Stimulated activated CD4-positive, alpha-beta T cell treated with anti-CD3 and anti-CD28 coated beads, TNF-alpha, amount 100 ng/mL, for 24 hours (primary cell): ENCODE data around the gene SULT1C4.
"Not testable (repeated sequence)": the region's sequence is repeated elsewhere in the genome, so short reads cannot be mapped to it uniquely, and the experiment has no call there.

ENCODE experiments used
- DNase-seq, 3 experiments: peaks; one replicate each; pipeline ENCODE4 v3.0.0-alpha.2; 2020; ENCODE audit warnings: low read depth in 3 of 3

The SULT1C4 gene

DNA sequence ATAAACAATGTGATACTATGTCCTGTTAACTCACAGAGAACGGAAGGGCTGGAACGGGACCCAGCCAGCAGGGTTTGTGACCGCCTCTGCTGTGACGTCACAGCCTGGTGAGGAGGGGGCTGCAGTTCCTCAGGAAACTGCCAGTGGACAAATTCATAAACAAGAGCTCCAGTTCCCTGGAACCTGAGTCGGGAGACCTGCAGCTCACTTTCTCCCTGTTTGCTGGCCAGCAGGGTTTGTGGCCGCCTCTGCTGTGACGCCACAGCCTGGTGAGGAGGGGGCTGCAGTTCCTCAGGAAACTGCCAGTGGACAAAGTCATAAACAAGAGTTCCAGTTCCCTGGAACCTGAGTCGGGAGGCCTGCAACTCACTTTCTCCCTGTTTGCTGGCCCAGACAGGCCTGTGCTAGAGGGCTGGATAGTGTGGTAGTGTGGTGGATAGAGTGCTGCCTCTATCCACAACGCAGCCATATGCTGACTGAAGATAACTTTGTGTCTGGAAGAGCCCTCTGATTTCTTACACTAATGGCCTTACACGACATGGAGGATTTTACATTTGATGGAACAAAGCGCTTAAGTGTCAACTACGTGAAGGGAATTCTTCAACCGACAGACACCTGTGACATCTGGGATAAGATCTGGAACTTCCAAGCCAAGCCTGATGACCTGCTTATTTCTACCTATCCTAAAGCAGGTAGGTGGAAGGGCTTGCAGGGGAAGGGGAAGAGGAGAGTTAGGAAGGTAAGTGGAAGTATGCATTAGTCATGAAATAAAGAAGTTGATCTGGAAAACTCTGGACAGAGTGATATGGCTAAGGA is at the start of gene SULT1C4:
Gene SULT1C4 (plus strand): TSS at position 140 of the 816 bp plus-strand sequence. CDS start 384 bp downstream, at position 524.
- DNase-seq: no peak

DNA sequence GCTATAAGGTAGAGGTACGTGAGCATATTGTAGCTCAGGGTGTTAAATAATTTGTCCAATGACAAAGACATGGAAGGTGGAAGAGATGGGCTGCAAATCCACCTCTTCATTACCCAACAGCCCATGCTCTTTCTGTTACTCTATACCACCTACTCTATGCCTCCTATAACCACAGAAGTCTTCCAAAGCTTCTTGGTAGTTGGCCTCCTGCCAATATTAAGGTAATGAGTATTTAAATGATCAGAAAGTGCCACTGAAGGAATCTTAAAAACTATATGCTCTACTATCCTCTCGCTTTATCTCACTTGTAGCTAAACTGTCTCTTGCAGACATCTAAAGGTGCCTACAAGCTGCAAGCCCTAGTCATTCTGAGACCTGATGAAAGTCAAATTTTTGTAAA is 48.0 kb upstream of the SULT1C4 start:
- no peak for DNase-seq

DNA sequence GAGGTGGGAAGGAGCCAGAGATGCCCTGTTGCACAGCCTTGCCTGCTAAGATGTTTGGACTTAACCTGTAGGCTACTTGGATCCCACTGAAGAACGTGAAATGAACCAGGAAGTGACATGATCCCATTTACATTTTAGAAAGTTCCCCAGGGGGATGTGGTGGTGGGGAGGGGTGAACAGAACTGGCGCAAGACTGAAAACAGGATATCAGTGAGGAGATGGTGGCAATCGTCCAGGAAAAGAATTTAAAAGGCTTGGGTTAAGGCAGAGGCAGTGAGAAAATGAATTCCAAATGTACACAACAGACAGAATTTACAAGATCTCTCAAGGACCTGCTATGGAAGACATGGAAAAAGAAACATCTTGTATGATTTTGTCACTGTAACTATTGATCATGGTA is 46.8 kb upstream of the SULT1C4 start:
- no peak for DNase-seq

DNA sequence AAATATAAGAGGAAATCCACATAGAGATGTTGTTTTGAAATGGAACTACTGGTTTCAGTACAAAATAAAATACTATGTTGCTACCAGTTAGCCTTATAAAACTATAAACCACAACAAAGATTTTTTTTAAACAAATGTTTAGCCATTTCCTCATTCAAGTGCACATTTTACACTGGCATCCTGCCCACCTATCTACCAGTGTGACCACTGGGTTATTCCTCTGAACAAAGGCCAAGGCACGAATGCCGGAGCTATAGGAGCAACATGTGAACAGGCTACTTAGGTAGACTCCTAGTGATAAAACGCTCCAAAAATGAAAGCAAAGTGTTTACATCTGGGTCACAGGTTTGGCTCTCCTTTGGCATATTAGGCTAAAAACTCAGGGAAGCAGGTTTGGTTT is 31.8 kb upstream of the SULT1C4 start:
- DNase-seq: no peak

DNA sequence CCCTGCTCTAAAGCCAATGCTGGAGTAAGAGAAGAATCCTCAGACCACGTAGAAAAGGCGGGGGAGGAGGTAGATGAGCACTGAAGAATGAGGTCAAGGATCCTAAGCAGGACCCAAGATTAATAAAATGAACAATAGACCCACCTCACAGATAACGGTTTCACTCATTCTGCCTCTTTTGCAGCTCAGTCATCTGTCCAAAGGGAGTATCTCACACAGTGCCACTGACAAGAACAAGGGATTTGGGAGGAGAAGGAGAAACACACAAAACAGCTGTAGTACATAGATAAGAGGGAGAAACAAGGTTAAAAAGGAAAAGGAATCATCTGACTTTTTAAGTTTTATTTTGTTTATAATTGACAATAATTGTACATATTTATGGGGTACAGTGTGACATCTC is 30.9 kb upstream of the SULT1C4 start:
- no peak for DNase-seq

DNA sequence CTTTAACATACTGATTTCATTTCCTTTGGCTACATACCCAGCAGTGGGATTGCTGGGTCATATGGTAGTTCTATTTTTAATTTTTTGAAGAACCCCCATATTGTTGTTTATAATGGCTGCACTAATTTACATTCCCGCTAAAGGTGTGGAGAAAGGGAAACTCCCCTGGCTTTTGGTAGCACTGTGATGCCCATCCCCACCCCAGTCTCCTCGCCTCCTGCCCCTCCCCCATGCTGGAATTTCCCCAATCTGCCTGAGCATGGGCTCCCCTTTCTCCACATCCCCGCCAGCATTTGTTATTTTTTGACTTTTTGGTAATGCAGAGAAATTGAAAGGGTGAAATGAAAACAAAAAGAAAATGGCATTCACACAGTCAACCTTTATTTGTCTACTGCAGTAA is 30.0 kb upstream of the SULT1C4 start:
- no peak for DNase-seq

DNA sequence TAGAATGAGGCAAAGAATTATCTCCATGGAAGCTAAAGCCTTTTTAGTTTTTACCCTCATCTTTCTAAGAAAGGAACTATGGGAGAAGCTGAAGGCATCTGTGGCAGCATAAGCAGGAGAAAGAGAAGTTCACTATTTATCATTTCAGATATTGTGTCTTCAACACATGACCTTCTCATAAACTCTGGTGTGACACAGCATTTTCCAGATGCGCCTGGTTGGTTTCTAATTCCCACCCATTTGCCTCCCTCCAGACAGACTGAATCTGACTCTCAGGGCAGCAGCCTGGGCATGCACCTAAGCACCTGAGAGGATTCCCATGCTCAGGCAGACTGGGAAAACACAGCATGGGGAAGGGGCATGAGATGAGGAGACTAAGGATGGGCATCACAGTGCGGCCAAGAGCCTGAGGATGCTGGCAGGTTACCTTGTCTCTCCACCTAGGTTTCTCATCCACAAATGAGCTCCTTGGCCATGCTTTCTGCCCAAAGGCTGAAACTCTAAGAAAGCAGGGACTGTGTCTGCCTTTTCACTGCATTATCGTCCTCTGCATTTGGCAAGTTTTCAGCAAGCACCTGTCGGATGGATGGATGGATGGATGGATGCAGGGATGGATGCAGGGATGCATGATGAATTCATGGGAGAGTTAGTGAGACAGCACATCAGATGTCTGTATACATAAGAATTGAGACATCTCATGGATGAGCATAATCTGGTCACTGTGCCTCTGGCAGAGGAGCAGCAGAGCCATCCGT is 28.8 kb upstream of the SULT1C4 start:
- no peak for DNase-seq

DNA sequence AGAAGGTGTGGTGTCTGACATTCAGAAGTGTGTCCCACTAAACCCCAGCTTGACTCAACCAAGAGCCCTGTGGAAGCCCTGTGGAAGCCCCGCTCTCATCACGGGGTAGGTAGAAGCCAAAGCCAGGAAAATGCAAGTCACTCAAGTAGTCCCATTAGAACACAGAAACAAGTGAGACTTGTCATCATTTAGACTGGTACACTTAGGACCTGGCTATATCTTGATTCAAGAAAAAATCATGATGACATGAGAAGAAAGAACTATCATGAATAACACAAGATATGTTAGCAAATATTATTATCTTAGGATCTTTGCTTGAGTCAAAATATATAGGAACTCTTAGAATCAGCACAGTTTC is 28.2 kb upstream of the SULT1C4 start:
- DNase-seq: no peak

DNA sequence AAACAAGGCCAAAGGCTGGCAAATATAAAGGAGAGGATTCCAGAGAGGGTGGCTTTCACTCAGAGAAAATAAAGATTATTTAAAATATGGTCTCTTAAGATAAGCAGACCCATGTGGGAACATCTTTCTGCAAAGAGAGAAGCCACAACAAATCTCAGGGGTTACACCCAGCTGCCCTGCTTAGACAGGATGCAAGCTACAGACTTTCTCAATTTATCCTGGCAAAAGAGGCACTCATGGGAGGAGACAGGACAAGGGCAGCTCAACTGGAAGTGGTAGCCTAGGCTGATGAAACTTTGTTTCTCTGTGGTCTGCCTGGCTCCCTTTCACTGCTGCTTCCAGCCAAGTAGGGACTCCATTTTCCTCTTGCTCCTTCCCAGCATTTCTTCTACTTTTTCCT is 25.9 kb upstream of the SULT1C4 start:
- DNase-seq: no peak

DNA sequence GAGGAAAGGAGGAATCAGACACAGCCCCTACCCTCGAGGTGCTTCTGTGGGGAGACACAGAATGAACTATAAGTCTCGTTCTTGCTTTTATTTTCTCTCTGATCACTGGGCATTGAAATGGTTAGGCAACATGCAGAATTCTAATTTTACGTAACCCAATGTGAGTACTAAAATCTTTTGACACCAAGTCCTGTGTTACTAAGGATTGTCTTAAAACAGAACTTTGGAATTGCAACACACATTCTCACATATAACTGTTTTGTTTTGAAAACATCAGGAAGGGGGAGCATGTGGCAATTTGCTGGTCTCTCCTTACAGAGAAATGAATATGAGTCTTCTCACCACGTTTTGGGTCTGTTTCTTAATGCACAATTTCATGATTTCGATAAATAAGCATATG is 23.6 kb upstream of the SULT1C4 start:
- DNase-seq: no peak

DNA sequence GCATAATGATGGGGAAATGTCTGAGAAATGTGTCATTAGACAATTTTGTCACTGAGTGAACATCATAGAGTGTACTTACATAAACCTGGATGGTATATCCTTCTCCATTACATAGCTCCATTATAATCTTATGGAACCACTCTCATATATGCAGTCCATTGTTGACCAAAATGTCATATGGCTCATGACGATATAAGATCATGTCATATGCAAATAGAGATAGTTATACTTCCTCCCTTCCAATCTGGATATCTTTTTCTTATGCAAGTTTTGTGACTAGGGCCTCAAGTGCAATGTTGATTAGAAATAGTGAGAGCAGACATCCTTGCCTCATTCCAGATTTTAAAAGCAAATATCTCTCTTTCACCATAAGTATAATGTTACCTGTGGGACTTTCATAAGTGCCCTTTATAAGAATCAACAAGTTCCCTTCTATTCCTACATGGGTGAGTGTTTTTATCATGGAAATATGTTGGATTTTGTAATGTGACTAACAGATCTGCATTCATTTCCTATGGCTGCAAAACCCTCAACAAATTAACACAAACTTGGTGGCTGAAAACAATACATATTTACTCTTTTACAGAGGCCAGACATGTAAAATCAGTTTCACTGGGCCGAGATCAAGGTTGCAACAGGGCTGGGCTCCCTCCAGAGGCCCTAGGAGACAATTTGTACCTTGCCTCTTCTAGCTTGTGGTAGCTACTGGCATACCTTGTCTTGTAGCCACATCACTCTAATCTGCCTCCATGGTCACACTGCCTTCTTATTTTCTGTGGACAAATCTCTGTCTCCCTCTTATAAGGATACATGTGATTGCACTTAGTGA is 21.6 kb upstream of the SULT1C4 start:
- no peak for DNase-seq

DNA sequence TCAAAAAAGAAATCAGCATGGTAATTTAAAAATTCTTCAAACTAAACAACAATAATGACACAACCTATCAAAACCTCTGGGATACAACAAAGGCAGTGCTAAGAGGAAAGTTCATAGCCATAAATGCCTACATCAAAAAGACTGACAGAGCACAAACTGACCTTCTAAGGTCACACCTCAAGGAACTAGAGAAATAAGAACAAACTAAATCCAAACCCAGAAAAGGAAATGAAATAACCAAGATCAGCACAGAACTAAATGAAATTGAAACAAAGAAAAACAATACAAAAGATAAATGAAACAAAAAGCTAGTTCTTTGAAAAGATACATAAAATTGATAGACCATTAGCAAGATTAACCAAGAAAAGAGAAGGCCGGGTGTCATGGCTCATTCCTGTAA is 18.4 kb upstream of the SULT1C4 start:
- DNase-seq: not testable (repeated sequence)

DNA sequence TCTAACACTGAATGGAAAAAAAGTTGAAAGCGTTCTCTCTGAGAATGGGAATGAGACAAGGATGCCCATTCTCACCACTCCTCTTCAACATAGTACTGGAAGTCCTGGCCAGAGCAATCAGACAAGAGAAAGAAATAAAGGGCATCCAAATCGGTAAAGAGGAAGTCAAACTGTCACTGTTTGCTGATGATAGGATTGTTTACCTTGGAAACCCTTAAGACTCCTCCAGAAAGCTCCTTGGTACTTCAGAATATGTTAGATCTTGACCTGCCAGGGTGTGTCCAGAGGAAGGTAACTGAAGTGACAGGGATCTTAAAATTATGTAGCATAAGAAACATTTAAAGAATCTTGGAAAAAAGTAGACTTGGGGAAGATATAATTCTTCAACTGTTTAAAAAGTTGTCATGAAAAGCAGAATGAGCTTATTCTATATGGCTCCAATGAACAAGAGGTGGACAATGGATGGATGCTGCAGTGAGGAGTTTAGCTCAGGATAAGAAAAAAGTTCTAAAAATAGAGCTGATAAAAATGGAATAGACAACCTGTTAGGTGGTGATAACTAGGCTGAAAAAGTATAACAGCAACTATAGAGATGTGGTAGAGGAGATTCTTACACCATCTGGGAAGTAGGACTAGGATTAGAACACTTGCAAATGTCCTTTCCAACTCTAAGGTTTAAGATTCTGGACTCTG is 16.8 kb upstream of the SULT1C4 start:
- no peak for DNase-seq

DNA sequence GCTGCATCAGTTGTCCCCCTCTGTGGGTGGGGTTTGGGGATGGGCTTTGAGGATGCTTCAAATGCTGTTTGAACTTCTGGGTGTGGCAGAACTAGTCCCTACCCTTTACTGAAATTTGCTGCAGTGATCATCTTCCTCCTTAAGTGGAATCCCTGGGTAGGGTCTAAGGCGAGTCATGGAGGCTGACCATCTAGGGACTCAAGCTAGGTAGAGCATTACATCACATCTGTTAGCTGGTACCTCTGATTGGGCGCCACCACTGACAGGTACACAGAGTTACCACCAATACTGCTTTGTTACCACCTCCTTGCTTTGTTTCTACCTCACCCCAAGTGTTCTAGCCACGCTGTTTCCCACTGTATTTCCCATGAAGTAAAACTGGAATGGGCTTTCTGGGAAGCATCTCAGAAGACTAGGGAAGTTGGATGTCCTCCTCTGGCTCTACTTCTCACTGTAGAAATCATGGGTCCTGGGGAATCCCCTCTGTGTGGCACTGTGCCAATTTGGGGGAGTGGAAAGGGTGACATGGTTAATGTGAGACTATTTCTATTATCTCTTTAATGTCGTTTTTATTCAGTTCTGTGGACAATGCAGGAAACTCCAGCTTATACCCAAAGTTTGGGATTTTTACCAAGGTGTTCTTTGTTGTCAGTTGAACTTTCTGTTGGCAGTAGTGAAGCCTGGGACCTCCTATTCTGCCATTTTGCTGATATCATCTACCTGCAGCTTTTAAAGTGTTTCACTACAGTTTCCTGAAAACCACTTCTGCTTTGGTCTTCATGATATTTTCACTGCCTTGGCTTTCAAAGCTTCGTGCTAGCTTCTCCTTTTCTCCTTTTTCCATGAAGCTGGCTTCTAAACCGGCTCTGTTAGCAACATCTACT is 14.5 kb upstream of the SULT1C4 start:
- no peak for DNase-seq

DNA sequence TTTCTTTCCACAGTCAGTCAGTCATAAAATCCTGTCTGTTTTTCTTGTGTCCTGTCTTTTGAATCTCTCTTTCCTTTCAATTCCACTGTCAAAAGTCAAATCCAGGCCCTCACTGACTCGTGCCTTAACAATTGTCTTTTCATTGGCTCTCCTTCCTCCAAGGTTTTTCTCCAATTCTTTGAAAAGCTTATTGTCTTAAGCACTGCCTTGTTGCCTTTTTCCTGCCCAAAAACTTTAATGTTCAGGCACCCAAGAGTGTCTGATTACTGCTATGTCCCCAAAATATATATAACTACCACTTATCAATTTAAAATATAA is 13.9 kb upstream of the SULT1C4 start:
- DNase-seq: no peak

DNA sequence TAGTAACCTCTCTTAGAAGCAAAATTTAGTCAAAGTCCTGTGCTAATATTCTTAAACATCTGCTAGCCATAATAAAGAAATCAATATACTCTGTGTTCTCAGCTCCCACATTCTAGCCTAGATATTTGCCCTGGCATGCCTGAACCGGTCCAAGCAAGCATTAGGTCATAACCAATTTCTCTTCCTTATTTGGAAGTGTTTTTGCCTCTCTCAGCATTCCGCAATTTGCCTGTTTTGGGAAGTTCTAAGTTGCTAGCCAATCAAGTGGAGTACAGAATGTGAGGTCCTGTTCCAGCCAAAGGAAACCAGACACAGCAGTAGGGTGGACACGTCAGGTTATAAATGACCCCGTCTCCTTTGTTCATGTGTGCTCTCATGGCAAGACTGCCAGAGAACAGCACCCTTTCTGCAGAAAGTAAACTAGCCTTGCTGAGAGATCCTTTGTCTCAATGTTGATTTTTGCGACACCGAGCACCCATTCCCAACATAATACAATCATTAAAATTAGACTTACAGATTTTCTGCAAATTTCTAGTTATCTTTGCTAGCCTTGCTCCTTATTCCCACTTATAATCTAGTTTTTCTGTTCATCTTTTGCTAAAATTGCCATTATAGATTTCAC is 13.0 kb upstream of the SULT1C4 start:
- DNase-seq: no peak

DNA sequence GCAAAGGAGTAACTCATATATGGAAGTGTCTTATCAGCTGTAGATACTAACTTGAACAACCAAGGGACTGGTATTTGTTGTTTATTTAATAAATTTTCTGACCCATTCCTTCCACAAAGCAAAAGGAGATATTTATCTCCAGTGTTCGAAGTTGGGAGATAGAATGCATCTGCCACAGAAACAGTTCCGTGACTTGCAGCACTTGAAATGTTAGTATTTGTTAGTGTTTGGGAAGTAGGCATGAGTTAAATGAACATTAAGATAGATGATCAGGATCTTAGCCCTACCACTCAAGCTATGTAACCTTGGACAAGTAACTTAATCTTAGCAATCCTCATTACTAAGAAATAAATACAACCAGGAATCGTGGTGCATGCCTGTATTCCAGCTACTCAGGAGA is 12.1 kb upstream of the SULT1C4 start:
- DNase-seq: no peak

DNA sequence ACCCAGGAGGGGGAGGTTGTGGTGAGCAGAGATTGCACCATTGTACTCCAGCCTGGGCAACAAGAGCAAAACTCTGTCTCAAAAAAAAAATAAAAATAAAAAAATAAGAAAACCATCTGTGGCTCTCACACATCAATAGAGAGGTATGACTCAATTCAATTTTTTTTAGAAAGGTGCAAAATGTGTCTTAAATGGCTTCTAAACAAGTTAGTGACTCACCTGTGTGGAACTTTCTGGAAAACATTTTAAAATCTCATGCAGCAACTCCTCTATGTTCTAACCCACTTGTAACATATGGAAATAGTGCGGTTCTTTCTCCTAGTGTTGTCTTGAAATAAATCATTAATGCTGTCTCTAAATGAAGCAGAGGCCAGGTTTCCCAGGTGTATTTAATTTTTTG is 10.7 kb upstream of the SULT1C4 start:
- DNase-seq: no peak

DNA sequence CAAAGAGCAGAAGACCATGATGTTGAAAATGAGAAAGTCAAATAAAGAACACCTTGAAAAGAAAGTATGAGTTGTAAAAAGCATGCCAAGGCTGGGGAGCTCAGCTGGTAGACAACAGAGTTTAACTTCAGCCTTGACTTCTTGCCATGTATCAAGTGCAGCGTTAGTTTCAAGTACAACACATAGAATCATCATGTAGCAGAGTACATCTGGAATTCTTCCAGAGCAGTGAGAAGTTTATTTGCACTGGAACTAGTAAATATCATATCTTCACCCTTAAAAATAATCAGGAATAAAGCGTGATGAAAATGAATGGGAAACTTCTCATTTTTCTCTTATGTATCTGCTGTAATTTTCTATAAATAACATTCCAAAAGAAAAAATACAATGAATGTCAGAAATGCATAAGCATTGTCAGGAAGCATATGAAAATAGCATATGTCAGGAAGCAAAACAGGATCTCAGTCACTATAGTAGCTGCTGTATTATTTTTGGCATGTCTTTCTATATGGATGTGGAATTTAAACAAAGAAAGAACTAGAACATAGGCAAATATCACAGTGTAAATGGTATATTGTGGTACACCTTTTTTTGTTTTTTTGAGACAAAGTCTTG is 10.1 kb upstream of the SULT1C4 start:
- no peak for DNase-seq

DNA sequence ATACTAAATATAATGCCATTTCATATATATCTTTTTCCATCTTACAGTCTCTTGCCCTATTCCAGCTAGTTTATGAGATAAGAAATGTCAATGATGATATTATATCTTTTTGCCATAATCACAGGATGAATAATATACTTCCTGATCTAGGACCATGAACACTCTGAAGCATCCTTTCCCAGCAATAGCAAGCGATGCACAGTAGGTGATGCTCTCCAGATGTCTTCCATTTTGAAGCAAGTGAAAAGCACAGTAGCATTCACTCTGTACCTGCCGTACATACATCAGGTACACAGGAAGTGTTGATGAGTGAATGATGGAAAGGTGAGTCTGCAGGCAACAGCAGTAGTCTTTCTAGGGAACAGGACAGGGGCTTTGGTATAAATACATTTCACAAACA is 8.6 kb upstream of the SULT1C4 start:
- DNase-seq: no peak
